Loucy (cell line): ENCODE measurements around the gene ACE.

Experiments
- EZH2phosphoT487 ChIP-seq: fragments of 200-600 bp; IDR thresholded peaks from 2 replicates; pipeline ENCODE4 v1.6.1; 2018; ENCODE audit warnings: antibody characterized with exemption, mild to moderate bottlenecking, moderate library complexity, borderline replicate concordance
- TF ChIP-seq, protein P1 (sequence below): fragments of 200-600 bp; sonication (generic); conservative IDR thresholded peaks from 2 replicates; pipeline ENCODE4 v1.5.1; 2014; ENCODE audit warnings: mild to moderate bottlenecking, antibody characterized with exemption, low read length

DNA sequence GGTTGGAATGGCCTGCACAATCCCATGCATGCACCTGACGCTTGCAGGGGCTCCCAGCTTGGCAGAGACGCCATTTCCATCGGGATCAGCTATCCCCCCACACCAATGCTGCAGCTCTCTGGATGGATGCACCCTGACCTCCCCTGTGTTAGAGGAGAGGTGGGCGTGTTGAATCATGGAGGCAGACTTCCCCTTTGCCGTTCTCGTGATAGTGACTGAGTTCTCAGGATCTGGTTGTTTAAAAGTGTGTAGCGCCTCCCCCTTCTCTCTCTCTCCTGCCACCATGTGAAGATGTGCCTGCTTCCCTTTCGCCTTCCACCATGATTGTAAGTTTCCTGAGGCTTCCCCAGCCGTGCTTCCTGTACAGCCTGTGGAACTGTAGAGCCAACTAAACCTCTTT is 28.5 kb downstream of the ACE start:
- TF ChIP-seq, protein P1, sequence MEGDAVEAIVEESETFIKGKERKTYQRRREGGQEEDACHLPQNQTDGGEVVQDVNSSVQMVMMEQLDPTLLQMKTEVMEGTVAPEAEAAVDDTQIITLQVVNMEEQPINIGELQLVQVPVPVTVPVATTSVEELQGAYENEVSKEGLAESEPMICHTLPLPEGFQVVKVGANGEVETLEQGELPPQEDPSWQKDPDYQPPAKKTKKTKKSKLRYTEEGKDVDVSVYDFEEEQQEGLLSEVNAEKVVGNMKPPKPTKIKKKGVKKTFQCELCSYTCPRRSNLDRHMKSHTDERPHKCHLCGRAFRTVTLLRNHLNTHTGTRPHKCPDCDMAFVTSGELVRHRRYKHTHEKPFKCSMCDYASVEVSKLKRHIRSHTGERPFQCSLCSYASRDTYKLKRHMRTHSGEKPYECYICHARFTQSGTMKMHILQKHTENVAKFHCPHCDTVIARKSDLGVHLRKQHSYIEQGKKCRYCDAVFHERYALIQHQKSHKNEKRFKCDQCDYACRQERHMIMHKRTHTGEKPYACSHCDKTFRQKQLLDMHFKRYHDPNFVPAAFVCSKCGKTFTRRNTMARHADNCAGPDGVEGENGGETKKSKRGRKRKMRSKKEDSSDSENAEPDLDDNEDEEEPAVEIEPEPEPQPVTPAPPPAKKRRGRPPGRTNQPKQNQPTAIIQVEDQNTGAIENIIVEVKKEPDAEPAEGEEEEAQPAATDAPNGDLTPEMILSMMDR = no peak
- no peak for TF ChIP-seq EZH2phosphoT487
